TTC549 (cell line): ENCODE results near the gene LTB4R2.
"Not testable (repeated sequence)": the region's sequence is repeated elsewhere in the genome, so short reads cannot be mapped to it uniquely, and the experiment has no call there.

Experiments used
- FAIRE-seq: peaks from 2 replicates; lab custom pipeline; 2012; peaks lifted over from hg19 to GRCh38; lab: Jason Lieb, UNC

LTB4R2 gene

GRCh38 chr14:24340606-24341005 lies 30.7 kb downstream of the LTB4R2 start:
- no peak for FAIRE-seq

GRCh38 chr14:24342889-24343288 lies 32.9 kb downstream of the LTB4R2 start:
- FAIRE-seq, result no peak

DNA sequence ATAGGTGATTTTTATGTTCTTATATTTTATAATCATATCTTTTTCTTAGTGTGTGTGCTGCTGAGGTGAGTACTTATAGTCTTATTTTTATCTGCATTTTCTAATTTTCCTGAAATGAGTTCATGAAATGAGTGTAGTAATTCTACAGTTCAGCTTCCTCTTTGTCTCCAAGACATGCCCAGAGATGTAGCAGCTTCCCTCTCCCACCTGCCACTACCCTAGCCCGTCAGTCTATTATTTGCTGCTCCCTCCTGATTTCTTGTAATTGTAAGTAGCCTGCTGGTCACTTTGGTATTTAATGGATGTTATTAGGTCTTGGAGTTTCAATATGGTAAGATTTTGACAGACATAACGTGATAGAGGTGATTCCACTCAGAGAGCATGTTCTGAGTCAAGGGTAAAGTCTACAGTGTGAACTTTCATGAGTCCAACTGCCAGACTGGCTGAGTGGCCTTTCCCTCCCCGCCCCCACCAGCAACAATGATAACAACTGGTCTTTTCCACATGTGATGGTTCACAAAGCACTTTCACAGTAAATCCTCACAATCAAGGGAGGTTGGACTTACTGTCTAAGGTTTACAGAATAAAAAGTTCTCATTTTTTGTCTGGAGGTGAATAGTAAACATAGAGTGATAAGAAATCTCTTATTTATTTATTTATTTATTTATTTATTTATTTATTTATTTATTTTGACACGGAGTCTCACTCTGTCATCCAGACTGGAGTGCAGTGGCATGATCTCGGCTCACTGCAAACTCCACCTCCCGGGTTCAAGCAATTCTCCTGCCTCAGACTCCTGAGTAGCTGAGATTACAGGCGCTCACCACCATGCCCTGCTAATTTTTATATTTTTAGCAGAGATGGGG lies 34.1 kb downstream of the LTB4R2 start:
- no peak for FAIRE-seq

- no peak for FAIRE-seq
Observed at GRCh38 chr14:24347134-24347533, 37.2 kb downstream of the LTB4R2 start.

DNA sequence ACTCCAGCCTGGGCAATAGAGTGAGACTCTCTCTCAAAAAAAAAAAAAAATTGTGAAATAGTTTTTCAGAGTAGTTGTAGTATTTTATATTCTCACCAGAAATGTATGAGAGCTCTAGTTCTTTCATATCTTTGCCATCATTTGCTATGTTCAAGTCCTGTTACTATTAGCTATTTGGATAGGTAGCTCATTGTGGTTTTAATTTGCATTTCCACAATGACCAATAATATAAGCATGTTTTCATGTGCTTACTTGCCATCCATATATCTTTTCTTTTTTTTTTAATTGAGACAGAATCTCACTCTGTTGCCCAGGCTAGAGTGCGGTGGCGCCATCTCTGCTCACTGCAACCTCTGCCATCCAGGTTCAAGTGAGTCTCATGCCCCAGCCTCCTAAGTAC lies 38.2 kb downstream of the LTB4R2 start:
- FAIRE-seq, result no peak

DNA sequence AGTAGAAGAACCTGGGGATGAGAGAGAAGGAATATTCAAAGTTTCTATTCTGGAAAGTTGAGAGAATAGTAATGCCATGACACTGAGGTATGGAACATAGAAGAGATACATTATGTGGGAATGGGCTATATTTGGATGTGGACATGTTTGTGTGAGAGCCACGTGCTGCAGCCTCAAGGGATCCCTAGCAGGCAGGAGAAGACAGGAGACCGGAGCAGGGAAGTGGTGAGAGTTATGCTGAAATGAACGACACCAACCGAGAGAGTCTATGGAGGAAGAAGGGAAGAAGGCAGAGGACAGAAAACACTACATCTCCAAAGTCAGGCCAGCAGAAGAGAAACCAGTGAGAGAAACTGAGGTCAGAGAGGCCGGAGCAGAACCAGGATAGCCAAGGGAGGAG lies 39.8 kb downstream of the LTB4R2 start:
- FAIRE-seq, result no peak

DNA sequence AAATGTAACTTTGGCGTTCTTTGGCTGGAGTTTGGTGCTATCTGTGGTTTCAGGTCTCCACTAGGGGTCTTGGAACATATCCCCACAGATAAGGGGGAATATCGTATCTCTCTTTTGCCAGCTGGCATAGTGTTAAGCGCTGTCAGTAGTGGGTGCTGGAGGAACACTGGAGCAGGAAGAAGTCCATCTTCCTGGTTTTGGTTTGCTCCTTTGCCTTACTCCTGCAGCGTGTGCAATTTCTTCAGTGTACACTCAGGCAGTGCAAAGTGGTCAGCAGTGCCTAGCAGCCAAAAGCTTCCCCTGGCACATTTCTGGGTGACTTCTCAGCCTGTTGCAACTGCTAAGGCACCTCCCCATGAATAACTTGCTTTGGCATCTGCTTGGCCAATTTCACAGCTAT lies 41.6 kb downstream of the LTB4R2 start:
- no peak for FAIRE-seq

DNA sequence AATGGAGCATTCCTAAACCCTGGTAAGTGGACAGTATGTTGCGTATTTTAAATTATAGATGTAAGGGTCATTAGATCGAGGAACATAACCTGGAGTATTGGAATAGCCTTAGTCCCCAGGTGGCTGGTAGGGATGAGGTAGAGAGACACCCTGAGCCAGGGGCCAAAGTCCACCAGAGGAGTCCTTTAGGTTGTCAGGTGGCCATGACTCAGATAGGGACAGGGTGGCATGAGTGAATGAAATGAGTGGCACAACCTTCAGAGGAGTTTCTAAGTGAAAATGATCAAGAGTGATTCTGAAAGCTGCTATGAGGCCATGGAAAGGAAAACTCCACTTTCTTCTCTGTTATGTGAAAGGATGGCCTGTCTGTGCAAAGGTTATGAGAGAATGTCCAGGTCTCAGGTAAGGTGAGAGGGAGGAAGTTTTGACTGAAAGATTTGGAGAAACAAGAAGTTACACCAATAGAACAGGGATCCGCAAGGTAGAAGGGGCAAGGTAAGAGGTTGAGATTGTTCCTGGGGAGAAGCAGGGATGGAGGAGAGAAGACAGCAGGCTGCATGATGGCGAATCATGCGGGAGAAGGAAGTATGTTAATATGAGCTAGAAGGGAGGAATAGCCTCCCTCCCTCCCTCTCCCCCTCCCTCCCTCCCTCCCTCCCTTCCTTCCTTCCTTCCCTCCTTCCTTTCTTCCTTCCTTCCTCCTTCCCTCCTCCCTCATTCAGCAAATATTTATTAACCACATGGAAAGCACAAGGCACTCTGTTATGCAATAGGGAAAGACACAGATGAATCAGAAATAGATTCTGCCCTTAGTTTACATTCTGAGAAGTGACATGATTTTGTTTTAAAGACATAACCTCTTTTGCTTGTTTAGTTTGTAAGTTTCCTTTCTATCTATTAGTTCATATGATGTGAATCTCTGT lies 43.9 kb downstream of the LTB4R2 start:
- FAIRE-seq, result no peak

DNA sequence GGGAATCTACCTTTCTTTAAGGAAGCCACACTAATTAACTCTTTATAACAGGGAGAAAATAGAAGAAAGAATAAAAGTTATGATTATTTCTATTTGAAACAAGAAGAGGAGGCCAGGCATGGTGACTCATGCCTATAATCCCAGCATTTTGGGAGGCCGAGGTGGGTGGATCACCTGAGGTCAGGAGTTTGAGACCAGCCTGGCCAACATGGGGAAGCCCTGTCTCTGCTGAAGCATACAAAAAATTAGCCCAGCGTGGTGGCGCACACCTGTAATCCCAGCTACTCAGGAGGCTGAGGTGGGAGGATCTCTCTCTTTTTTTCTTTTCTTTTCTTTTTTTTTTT lies 44.5 kb downstream of the LTB4R2 start:
- FAIRE-seq, result not testable (repeated sequence)

GRCh38 chr14:24355009-24355408 lies 45.1 kb downstream of the LTB4R2 start:
- no peak for FAIRE-seq

DNA sequence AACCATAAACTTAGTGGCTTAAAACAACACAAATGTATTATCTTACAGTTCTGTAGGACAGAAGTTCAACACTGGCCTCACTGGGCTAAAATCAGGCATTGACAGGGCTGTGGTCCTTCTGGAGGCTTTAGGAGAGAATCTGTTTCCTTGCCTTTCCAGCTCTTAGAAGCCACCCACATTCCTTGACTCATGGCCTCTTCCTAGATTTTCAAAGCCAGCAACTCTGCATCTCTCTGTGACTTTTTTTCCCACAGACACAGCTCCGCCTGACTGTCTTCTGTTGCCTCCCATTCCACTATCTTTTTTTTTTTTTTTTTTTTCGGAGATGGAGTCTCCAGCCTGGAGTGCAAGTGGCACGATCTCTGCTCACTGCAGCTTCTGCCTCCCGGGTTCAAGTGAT lies 46.3 kb downstream of the LTB4R2 start:
- FAIRE-seq, result no peak

- FAIRE-seq, result no peak
Observed at GRCh38 chr14:24360281-24360680, 50.3 kb downstream of the LTB4R2 start.

GRCh38 chr14:24361326-24361725 lies 51.4 kb downstream of the LTB4R2 start:
- FAIRE-seq, result no peak
